HG03095 (cell line): Measurements from ENCODE around the gene DNAJC8.
A peak's percentile ranks its signal among the peaks of the same experiment; 100 is the strongest.

Source experiments
- ATAC-seq: cut with Tn5 transposase; IDR thresholded peaks from one replicate; pipeline ENCODE4 v1.9.1; 2021; ENCODE audit warnings: moderate library complexity; ENCODE audit not compliant: unreplicated experiment

DNAJC8 gene

DNA sequence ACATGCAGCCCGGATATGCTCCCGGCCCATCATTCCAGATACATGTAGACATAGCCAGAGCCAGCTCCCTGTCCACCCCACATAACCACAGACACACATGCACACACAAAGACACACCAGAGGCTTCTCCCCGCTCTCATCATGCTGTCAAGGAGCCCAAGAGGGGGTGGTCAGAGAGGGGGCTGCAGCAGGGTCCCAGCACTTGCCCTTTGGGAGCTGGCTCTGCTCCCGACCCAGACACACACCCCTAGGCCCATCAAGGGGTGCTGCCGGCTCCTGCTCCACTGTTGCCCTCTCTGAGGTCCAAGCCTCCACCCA is 58.9 kb downstream of the DNAJC8 start:
- no peak for ATAC-seq

DNA sequence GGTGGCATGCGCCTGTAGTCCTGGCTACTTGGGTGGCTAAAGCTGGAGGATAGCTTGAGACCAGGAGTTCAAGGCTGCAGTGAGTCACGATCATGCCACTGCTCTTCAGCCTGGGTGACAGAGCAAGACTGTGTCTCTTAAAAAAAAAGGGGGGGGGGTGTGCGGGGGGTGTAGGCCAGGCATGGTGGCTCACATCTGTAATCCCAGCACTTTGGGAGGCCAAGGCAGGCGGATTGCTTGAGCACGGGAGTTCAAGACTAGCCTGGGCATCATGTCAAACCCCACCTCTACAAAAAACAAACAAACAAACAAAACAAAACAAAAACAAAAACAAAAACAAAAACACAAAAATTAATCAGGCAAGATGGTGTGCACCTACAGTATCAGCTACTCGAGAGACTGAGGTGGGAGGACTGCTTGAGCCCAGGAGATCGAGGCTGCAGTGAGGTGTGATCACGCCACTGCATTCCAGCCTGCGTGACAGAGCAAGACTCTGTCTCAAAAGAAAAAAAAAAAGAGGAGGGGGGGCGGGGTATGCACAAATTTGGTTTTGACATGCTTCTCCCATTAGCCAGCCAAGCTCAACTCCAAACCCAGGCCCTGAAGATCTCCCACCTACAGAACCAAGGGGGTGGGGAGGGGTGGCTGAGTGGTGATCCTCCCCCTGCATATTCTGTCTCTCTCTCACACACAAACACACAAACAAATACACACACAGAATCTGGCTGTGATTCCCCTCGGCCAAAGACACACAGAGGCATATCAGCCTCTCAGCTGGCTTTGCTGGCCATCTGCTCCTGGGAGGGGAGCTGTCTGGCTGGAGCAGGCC is 59.5 kb downstream of the DNAJC8 start:
- ATAC-seq, result no peak

DNA sequence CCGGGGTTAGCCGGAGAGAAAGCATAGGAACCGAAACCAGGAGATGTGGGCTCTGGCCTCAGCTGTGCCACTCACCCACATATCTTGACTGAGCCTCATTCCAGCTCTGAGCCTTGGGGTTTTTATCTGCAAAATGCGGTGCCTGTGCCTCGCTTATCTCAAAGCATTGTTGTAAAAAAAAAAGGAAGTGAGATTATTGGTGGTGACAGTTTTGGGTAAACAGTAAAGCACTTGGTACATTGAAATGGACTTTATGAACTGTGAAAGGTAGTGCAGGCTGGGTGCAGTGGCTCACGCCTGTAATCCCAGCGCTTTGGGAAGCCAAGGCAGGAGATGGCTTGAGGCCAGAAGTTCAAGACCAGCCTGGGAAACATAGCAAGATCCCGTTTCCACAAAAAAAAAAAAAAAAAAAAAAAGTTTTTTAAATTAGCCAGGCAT is 60.1 kb downstream of the DNAJC8 start:
- ATAC-seq, result peak; percentile 45

DNA sequence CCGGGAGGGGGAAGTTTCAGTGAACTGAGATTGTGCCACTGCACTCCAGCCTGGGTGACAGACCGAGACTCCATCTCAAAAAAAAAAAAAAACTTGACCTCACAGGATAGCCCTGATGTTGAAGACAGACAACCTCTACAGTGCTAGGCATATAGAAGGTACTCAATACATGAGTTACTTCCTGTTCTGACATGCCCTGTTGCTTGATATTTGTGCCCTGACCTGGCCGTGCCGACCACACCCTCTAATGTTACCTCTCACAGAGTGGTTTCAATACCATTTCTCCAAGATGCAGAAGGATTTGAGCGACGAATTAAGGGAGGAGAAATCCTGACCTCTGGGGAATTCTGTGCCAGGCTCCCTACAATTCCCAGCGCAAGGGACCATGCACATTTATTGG is 61.6 kb downstream of the DNAJC8 start:
- ATAC-seq, result no peak

DNA sequence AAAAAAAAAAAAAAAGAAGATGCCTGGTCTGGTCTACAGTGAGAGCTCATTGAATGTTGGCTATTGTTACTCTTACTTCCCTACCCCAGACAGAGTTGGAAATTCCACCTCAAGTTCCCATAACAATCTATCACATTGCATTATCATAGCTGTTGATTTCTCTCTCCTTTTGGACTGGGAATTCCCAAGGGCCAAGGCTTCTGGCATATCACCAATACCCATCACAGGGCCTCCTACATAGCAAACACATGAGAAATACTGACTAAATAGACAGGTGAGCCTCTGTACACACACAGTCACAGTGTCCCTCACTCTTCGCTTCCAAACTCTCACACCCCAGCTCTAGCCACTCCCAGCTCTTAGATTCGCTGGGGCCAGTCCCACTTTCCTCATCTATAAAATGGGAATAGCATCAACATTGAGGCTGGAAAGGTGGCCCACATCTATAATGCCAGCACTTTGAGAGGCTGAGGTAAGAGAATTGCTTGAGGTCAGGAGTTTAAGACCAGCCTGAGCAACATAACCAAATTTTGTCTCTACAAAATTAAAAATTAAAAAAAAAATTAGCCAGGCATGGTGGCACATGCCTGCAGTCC is 62.7 kb downstream of the DNAJC8 start:
- no peak for ATAC-seq

DNA sequence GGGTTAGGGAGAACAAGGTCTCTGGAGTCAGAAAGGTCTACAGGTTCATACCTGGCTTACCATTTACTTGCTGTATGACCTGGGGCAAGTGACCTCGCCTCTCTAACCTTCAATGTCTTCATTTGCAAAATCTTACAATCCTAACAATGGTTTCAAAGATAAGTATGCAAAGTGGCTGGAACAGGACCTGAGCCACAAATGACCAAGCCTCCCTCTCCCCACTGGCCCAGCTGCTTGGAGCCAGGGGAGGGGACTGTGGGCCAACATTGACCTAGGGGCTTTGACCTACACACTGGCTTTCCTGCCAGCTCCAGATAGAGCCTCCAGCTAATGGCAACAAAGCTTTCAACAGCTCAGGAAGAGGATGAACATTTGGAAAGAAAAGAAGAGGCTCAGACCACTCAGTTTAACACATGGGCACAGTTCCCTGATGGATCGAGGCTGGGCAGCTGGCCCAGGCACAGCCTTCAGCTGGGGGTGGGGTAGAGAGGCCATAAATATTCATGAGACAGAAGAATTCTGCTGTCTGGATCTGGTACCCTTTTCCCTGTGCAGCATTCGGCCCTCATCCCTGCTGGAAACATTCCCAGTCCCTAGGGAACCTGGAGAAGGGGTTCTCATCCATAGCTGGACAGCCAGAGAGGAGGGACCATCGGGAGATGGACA is 69.2 kb downstream of the DNAJC8 start:
- ATAC-seq, result no peak

DNA sequence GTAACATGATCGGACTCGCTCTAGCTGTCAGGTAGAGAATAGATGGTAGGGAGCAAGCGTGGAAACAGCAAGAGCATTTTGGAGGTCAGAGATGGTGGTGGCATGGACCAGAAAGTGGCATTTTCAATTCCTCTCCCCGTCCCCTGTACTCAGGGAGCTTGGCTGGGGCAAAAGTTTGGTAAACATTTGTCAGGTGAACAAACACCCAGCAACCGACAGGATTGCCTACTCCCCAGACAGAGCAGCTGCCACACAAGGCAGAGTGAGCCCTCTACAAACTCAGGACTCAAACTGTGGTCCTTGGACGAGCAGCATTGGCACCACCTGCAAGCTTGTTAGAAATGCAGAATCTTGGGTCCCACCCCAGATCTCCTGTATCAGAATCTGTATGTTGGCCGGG is 70.7 kb downstream of the DNAJC8 start:
- no peak for ATAC-seq

DNA sequence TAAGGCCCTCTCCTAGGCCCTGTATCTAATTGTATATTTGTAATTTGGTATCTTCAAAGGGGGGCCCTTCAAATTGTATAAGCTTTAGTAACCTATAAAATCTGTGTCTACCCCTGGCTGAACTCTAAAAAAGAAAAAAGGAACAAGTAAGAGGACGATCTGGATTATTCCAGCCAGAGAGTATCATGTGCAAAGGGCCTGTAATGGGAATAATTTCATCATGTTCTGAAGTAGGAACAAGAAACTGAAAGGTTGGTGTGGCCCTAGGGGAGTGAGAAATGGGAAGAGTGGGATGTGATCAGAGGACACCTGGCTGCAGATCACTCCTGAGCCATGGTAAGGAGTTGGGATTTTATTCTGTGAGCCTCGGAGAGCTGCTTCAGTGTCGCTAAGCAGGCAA is 71.1 kb downstream of the DNAJC8 start:
- no peak for ATAC-seq

DNA sequence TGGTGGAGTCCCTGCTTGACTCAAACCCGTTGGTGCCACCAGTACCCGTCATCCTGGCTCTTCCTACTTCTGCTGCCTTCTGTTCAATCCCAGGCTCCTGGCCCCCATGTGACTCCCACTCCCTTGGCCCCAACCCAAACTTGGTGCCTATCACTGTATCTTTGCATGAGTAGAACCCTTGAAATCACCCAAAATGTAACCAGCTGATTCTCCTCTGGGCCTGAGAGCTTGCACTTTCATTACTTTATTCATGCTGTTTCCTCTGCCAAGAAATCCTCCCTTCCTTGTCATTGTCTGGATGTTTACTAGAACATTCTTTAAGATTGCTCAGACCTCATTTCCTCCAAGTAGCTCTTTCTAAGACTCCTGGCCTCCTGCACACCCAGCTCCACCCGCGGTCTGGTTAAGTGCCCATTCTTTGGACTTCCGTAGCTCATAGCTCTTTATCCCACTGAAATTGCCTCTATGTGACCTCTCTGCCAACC is 72.0 kb downstream of the DNAJC8 start:
- no peak for ATAC-seq

DNA sequence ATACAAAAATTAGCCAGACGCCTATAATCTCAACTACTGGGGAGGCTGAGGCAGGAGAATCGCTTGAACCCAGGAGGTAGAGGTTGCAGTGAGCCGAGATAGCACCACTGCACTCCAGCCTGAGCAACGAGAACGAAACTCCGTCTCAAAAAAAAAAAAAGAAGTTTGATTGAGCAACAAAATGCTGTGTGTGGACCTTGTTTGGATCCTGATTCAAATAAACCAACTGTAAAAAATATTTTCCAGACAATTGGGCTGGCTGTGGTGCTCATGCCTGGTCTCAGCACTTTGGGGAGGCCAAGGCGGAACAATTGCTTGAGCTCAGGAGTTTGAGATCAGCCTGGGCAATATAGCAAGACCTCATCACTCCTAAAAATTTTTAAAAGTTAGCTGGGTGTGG is 73.1 kb downstream of the DNAJC8 start:
- ATAC-seq, result no peak

DNA sequence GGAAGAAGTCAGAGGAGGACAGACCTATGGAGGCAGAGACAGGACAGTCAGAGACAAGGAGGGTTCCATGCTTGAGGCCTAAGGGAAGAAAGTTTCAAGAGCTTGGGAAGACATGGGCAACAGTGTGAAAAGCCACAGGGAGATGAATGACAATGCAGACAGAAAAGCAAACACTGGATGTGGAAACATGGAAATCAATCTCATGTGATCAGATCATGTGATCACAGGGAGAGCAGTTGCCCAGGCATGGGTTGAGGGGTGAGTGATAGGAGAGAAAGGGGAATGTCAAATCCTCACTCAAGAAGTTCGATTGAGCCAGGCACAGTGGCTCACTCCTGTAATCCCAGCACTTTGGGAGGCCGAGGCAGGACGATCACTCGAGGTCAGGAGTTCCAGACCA is 73.6 kb downstream of the DNAJC8 start:
- ATAC-seq, result no peak

DNA sequence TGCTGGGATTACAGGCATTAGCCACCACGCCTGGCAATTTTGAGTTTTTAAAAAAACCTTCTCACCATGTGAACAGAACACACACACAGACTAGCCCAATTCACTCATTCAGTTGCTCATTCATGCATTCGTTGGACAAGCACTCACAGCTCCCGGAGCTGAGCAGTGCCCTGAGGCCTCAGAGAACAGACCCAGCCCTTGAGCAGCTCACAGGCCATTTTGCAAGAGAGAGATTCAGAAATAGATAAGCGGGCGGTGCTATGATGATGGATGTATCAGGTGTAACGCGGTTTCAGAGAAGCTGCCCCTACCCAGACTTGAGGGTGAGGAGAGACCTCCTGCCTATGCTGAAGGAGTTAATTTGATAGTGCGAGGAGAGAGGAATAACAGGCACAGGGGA is 74.9 kb downstream of the DNAJC8 start:
- no peak for ATAC-seq

DNA sequence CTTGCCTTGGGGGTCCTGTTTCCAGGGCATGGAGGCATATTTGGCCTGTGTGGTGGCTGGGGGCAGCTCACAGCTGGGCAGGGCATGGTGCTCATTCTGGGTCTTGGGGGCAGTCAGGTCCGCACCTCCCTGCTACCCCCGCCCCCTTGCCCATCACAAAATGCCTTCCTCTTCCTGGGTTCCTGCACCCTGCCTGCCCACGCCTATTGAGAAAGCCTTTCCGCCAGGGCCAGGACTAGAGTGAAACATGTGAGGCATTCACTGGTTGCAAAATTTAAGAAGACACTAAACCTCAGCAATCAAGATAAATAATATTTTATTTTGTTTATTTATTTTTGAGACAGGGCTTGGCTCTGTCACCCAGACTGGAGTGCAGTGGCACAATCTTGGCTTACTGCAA is 76.0 kb downstream of the DNAJC8 start:
- no peak for ATAC-seq

DNA sequence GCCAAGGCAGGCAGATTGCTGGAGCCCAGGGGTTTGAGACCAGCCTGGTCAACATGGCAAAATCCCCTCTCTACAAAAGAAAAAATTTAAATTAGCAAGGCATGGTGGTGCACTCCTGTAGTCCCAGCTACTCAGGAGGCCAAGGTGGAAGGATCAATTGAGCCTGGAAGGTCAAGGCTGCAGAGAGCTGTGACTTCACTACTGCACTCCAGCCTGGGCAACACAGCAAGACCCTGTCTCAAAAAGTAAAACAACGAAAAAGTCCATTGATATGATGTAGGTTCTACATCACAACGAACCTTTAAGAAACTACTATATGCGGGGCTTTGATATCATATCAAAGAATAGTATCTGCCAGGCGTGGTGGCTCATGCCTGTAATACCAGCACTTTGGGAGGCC is 77.2 kb downstream of the DNAJC8 start:
- no peak for ATAC-seq

DNA sequence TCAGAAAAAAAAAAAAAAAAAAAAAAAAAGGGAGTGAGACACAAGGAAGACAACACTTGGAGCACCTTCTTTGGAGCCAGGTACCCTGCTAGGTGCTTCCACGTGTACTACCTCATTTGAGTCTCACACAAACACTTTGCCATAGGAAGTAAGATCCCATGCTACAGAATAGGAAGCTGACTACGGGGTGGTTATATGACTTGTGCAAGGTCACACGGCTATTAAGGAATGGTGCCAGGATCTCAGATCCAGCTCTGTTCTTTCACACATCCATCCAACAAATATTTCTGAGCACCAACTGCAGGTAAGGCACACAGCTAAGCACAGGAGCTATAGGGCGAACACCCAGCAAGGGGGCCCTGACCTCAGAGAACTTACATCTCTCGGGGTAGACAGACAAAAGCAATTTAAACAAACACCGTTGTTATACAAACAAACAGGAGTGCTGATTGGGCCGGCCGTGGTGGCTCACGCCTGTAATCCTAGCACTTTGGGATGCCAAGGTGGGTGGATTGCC is 78.7 kb downstream of the DNAJC8 start:
- no peak for ATAC-seq
